ENCODE measurements around the gene CWC22.
"Not testable (repeated sequence)": the region's sequence is repeated elsewhere in the genome, so short reads cannot be mapped to it uniquely, and the experiment has no call there.

The CWC22 gene

DNA sequence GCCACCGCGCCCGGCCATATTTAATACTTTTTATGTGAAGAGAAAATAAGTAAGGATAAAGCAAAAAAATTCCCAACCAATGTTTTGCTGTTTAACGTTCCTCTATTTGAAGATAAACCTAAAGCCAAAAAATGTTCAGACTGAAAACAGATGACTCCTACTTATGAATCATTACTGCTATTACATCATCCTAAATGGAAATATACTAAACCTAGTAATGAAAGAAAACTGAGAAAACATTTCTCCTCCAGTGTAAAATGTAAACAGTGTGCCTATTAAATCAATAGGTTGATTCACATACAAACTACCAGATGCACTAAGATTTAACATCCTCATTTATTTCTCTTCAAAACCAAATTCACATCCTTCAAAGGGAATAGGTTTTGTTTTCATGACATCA lies 43.5 kb downstream of the CWC22 start:
- DNase-seq (ENCODE audit: low read depth, low spot score): no peak
- no peak overlapping the region for H3K4me3 ChIP-seq (ENCODE audit: low read length)

DNA sequence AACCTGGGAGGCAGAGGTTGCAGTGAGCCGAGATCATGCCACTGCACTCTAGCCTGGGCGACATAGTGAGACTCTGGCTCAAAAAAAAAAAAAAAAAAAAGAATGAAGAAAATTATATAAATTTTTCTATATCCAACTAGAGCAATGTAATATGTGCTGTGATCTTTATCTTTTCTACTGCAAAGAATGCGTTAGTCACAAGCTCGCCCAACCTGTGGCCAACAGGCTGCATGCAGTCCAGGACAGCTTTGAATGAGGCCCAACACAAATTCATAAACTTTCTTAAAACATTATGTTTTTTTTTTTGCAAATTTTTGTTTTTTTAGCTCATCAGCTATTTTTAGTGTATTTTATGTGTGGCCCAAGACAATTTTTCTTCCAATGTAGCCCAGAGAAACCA lies 48.8 kb downstream of the CWC22 start:
- not testable (repeated sequence) for DNase-seq (ENCODE audit: low read depth, low spot score); H3K4me3 ChIP-seq (ENCODE audit: low read length)

DNA sequence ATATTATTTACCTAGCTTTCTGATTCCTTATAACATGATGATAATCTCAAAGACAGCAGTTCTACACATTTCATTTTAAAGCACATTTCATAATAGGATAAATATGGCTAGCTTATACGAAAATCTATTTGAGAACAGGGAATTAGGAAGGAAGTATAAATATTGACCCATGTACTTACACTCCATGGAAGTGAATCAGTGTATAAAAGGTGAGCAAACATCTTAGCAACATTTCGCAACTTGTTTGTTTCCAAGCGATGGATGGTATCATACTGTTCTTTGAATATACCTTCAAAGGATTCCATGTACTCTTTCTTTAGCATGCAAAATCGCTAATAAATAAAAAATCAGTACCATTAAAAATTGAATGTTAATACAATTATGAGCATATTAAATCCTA lies 53.1 kb downstream of the CWC22 start:
- no peak for DNase-seq (ENCODE audit: low read depth, low spot score)
- H3K4me3 ChIP-seq (ENCODE audit: low read length): no peak overlapping the region

DNA sequence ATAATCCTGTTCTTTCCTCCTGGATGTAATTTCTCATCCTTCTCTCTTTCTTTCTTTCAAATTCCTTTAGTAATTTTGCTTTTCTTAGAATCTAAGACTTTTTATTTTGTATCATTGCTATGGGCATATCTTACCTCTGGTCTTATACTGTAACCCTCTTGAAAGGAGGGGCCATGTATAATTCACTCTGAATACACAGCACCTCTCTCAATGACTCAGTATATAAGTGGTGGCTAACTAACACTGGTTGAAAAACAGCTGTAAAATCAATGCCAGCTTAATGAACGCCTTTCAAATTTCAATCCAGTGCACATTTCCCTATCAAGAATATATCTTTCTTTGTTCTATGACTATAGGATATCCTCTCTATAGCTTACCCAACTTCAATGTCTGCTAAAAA lies 53.7 kb downstream of the CWC22 start:
- no peak for DNase-seq (ENCODE audit: low read depth, low spot score)
- no peak overlapping the region for H3K4me3 ChIP-seq (ENCODE audit: low read length)

DNA sequence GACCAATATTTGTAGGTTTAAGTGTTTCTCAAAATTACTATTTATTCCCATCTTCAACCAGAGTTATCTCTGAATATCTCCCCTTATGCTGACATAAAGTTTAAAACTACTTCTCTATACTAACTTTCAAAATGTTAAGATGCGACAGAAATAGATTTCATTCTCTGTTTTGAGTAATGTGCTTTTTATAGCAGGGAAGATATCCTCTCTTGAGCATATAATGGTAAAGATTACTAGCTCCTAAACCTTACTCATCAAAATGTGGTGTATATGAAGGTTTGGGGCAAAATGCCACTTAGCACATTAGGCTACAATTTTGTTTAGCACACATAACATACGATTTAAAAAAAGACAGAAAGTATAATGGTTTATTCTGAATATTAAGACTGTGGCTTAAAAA lies 54.4 kb downstream of the CWC22 start:
- no peak overlapping the region for H3K4me3 ChIP-seq (ENCODE audit: low read length)
- DNase-seq (ENCODE audit: low read depth, low spot score): no peak

DNA sequence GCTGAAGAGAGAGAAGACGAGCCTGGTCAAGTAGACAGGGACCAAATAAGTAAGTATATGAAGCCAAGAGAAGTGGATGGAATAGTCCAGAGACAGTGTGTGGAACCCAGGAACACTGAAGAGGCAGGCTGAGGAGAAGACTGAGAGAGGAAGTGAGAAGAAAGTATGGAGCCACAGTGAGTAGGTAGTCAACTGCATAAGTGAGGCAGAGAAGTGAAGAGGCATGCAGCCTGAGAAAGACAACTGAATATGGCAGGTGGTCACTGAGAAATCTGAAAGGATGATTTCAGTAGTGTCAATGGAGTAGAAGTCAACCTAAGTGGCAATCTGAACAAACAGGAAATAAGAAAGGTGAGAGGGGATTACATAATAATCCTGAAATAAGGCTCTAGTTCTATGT lies 55.4 kb downstream of the CWC22 start:
- DNase-seq (ENCODE audit: low read depth, low spot score): no peak

DNA sequence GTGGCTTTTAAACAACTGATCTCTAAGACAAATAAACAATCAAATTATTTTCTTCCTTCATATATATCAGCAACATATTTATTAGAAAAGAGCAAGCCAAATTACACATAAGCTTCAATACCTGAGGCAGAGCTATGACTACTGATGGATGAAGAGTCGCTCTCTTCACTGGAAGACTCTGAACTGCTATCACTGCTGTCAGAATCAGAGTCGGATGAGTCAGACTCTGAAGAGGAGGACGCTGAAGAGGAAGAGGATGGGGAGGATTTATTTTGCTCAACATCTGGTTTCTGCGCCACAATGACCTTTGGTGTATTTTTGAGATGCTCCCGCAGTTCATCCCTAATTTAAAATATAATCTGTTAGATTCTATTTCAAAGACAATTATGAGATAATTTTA lies 56.7 kb downstream of the CWC22 start:
- no peak overlapping the region for H3K4me3 ChIP-seq (ENCODE audit: low read length)
- no peak for DNase-seq (ENCODE audit: low read depth, low spot score)

More for the DNA sequence above, 55.4 kb downstream of the CWC22 start:
- H3K4me3 ChIP-seq (ENCODE audit: low read length): no peak overlapping the region

DNA sequence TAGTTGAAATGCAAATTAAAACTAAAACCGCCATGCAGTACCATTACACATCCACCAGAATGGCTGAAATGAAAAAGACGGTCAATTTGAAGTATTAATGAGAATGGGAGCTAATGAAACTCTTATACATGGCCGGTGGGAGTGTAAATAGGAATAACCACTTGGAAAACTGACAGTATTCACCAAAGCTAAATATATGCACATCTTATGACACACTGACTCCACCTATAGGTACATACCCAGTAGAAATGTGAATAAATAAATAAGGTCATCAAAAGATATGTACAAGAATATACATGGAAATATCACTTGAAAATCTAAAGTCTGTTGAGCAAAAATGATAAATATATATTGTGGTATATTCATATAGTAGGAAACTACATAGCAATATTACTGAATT lies 57.7 kb downstream of the CWC22 start:
- H3K4me3 ChIP-seq (ENCODE audit: low read length): no peak overlapping the region
- no peak for DNase-seq (ENCODE audit: low read depth, low spot score)

DNA sequence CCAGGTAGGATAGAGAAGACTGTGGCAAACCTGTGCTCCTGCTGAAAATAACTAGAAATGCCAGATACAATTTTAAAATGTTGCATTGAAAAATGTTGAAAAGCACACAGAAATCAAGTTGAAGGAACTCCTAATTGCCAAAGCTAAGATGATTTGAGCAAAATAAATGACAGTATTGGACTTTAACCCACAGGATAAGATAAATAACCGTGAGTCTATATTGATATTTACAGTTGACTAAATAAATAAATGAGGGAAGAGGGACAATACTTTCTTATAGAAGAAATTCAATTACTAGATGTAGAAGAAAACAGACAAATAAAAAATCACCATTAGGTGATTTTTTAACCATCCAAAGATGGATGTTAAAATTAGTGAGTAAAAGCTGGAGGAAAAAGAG lies 59.0 kb downstream of the CWC22 start:
- no peak overlapping the region for H3K4me3 ChIP-seq (ENCODE audit: low read length)
- no peak for DNase-seq (ENCODE audit: low read depth, low spot score)

DNA sequence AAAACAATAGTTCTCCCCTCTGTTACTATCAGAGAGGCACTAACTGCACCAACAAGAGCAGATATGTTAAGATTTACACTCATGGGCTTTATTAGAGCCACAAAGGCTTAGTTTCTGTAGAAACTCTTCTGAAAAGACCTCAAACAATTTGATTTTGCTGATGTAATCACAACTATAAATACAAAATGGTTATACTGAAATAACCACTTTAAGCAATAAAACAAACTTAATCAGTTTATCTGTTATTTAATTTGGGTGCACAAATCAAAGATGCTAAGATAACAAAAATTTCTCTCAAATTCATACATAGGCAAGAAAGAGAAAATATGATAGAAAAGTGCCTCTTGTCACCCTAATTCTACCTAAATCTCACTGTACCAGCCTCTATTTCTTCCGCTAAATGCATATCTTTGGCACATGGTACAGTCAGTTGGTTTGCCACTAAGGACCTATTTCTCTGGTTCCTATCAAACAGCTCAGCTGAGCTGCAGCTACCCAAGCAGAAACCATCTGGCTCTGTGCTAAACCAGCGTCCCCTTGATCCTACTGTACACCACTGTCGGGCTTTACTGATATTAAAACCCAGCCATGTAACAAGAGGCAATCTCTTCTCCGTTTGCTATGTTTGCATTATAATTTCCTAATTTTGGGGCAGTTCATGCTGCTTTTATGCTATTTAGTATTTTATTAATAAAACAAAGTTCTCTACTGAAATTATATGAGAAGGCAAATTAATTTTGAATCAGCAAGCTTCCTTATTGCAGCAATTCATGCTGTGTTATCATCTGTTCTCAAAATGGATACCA lies 60.1 kb downstream of the CWC22 start:
- no peak for DNase-seq (ENCODE audit: low read depth, low spot score)
- no peak overlapping the region for H3K4me3 ChIP-seq (ENCODE audit: low read length)

DNA sequence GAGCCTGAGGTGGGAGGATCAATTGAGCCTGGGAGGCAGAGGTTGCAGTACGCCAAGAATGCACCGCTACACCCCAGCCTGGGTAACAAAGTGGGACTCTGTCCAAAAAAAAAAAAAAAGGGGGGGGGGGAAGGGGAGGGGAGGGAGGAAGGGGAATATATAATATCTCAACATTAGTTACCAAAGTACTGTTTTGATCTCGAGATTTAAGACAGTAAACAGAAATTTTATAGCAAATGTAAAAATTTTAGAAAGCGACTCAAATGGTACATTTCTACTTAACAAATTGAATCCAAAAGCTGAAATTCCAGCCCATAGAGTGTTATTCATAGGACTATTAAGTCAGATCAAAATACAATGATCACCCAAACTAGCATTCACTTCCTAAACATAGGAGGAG lies 60.8 kb downstream of the CWC22 start:
- no peak for DNase-seq (ENCODE audit: low read depth, low spot score)
- no peak overlapping the region for H3K4me3 ChIP-seq (ENCODE audit: low read length)

DNA sequence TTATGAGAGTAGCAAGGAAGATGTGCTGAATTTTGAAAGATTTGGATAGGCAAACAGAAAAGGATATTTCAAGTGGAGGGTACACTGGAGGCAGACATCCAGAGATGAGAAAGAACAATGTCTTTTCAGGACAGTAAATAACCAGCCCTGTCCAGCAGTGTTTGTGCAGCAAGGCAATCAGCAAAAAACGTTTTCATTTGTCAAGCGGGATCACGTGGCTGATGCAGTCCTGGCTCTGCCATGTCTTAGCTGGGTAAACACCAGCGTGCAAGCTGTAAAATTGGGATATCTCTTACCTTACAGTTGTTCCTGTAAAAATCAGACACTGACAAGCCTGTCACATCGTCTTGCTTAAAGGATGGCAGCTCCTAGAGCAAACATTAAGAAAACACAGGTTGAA lies 67.8 kb downstream of the CWC22 start:
- H3K4me3 ChIP-seq (ENCODE audit: low read length): no peak overlapping the region
- no peak for DNase-seq (ENCODE audit: low read depth, low spot score)

DNA sequence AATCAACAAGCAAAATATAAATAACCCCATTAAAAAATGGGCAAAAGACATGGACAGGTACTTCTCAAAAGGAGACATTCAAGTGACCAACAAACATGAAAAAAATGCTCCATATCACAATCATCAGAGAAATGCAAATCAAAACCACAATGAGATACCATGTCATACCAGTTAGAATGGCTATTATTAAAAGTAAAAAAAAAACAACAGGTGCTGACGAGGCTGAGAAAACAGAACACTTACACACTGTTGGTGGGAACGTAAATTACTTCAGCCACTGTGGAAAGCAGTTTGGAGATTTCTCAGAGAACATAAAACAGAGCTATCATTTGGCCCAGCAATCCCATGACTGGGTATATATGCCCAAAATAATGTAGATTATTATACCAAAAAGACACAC lies 69.1 kb downstream of the CWC22 start:
- DNase-seq (ENCODE audit: low read depth, low spot score): no peak
- no peak overlapping the region for H3K4me3 ChIP-seq (ENCODE audit: low read length)

DNA sequence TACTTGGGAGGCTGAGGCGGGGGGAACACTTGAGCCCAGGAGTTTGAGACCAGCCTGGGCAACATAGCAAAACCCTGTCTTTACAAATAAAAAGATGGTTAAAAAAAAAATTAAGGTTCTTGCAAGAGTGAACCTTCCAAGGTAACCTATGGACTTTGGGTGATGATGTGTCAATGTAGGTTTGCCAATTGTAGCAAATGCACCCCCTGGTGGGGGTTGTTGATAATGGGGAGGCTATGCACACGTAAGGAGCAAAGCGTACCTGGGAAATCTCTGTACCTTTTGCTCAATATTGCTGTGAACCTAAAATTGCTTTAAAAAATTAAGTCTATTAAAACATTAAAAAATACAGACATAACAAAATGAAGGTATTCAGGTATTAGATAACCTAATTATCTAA lies 70.4 kb downstream of the CWC22 start:
- no peak overlapping the region for H3K4me3 ChIP-seq (ENCODE audit: low read length)
- DNase-seq (ENCODE audit: low read depth, low spot score): peak; percentile 28

DNA sequence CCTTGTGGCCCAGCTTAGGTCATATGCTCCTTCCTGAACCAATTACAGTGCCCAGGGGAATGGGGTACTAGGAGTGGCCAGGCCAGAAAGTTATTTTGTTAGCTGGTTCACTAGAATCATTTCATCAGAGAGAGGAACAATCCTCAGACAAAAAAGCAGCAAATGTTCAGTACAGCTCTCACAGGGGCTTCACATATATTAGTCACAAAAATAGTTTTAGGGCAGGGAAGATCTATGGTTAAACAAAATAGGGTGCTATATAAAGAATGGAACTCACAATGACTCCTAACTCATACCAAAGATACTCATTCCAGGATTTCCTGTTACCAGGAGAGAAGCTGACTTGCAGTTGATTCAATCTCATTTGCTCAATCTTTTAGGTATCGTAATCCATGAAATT lies 71.0 kb downstream of the CWC22 start:
- H3K4me3 ChIP-seq (ENCODE audit: low read length): no peak overlapping the region
- DNase-seq (ENCODE audit: low read depth, low spot score): no peak

DNA sequence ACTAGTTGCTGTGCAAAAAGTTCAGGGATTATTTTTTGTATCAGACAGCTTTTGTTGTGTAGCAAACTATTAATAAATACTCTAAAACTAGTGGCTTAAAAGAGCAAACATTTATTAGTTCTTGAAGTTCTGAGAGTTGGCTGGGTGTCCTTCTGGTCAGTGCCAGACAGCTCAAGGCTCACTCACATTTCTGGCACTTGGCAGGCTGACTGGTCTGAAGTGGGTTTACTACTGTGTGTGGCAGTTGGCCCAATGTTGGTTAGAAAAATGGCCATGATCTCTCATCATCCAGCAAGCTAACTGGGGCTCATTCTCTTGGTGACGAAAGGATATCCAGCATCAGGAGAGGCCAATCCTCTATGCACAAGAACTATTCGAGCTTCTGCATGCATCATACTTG lies 74.3 kb downstream of the CWC22 start:
- no peak overlapping the region for H3K4me3 ChIP-seq (ENCODE audit: low read length)
- no peak for DNase-seq (ENCODE audit: low read depth, low spot score)

DNA sequence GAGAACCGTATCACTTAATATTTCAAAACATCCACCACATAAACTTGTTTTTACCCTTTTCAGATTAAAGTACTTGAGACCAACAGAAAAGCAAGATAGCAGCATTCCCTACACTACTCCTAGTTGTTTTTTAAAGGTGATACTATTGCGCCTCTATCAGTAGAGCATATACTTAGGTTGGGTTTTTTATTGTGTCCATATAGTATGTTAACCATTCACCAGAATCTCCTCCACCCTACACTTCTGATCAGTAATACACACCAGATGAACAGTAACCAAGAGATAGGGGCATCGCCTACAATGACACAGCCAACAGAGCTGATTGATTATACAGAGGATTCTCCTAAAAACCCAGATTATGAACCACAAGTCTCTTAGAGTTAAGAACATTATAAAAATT lies 75.6 kb downstream of the CWC22 start:
- DNase-seq (ENCODE audit: low read depth, low spot score): no peak
- H3K4me3 ChIP-seq (ENCODE audit: low read length): no peak overlapping the region

DNA sequence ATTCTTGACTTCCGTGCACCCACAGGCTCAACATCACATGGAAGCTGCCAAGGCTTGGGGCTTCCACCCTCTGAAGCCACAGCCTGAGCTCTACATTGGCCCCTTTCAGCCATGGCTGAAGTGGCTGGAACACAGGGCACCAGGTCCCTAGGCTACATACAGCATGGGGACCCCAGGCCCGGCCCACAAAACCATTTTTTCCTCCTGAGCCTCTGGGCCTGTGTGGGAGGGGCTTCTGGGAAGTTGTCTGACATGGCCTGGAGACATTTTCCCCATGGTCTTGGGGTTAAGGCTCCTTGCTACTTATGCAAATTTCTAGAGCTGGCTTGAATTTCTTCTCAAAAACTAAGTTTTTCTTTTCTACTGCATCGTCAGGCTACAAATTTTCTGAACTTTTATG lies 77.1 kb downstream of the CWC22 start:
- DNase-seq (ENCODE audit: low read depth, low spot score); H3K4me3 ChIP-seq (ENCODE audit: low read length): not testable (repeated sequence)

DNA sequence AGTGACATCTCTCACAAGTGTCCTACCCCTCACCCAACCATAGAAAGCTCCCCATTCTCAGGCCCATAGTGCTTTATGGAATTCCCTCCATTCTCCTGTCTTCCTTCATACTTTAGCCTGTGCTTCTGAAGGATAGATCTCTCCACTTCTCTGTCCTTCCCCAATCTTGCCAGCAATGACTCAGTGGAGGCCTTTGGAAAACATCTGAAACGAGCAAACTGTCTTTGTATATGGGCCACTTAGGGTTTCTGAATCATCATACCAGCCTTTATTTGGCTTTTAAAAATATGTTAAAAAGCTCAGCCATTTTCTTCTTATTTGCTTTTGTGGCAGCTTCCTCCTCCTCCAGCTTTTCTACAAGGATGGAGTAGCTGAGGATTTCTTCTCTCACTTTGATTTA lies 80.1 kb downstream of the CWC22 start:
- DNase-seq (ENCODE audit: low read depth, low spot score): no peak

DNA sequence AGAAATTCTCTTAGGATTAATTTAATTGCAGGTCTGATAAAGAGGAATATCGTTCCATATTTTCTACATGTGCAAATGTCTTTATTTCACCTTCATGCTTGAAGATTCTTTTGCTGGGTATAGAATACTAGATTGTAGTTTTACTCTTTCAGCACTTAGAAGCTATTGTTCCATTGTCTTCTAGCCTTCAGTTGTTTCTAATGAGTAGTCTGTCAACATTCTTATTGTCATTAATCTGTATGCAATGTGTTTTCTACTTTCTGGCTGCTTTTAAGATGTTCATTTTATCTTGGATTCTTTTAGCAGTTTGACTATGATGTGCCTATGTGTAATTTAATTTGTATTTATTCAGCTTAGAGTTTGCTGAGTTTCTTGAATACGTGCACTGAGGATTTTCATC lies 81.4 kb downstream of the CWC22 start:
- H3K4me3 ChIP-seq (ENCODE audit: low read length): no peak overlapping the region
- no peak for DNase-seq (ENCODE audit: low read depth, low spot score)

More for the DNA sequence above, 80.1 kb downstream of the CWC22 start:
- no peak overlapping the region for H3K4me3 ChIP-seq (ENCODE audit: low read length)

DNA sequence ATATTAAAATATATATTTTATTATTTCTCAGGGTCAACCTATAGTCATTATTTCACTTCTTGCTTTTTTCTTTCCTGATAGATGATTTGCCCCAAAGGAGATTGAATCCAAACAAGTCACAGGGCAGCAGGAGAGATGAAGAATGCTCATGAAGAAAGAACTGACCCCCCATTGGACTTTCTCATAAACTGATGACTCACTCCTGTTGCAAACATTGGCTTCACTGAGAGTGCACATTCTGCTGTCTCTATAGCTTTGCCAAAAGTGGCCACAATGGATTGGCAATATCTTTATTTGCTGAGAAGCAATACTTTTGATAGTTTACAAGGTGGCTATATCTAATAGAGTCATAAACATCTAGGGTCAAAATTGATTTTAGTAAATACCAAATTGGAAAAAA lies 89.8 kb downstream of the CWC22 start:
- no peak overlapping the region for H3K4me3 ChIP-seq (ENCODE audit: low read length)
- DNase-seq (ENCODE audit: low read depth, low spot score): no peak

All from Jurkat, Clone E6-1 (cell line).